ENCODE results near the gene AUTS2.

The AUTS2 gene

DNA sequence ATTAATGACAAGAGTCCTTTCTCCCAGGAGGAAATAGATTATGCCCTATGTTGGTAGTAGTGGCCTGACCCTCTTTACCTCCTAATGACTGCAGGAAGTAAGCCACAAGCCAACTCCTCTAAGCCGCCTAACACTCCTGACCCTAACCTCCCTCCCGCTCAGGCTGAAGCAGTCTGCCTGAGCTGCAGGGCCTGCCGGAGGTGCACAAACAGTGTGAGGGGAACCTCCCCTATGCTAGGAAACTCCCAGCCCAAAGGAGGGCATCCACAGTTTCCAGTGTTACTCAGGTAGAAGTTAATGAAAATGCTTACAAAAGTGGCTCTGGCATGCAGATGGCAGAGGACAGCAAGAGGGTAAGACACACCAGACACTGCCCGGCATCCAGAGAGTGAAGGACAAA, 1239.3 kb downstream of the AUTS2 start:
- no peak for DNase-seq

- DNase-seq: no peak
Observed at GRCh38 chr7:70838292-70838907, 1240.1 kb downstream of the AUTS2 start.

Data from activated effector memory CD4-positive, alpha-beta T cell treated with anti-CD3 and anti-CD28 coated beads, Interleukin-2, amount 50 U/mL, for 16 hours (primary cell).